IPS-18c (cell line): ENCODE measurements around the gene ACBD7.

Source experiments
- H3K4me3 ChIP-seq: 2 replicates; pipeline ENCODE4 v1.7.0; 2013; ENCODE audit warnings: low read depth, mild to moderate bottlenecking, low read length, moderate library complexity; ENCODE audit not compliant: insufficient read depth
- H3K9me3 ChIP-seq: one replicate; pipeline ENCODE4 v1.6.1; 2013; ENCODE audit warnings: mild to moderate bottlenecking, low read length, moderate library complexity; ENCODE audit not compliant: control insufficient read depth, insufficient read depth

Gene ACBD7

GRCh38 chr10:15099886-15100285 is 11.3 kb upstream of the ACBD7 start:
- Histone ChIP-seq H3K9me3 (no peaks in the 10 kb centered on the region), H3K4me3 (no peak overlapping the region)

GRCh38 chr10:15097011-15097812 is 8.6 kb upstream of the ACBD7 start, which contains the start of gene RPP38:
Gene RPP38, plus strand, starts transcription at chr10:15097355. Its CDS starts 5,960 bp downstream, at chr10:15103315.
- H3K4me3 ChIP-seq, result peak within 1 kb of the TSS; percentile 96
- H3K9me3 ChIP-seq, result no peaks in the 10 kb centered on the region

GRCh38 chr10:15096661-15097010 is 8.1 kb upstream of the ACBD7 start:
- H3K9me3 ChIP-seq, result no peaks in the 10 kb centered on the region
- peak overlapping the region; percentile 96 for H3K4me3 ChIP-seq

GRCh38 chr10:15092855-15093408 is 4.4 kb upstream of the ACBD7 start:
- peaks cover 2% of the 10 kb centered on the region for H3K9me3 ChIP-seq
- H3K4me3 ChIP-seq, result no peak overlapping the region

- Histone ChIP-seq H3K9me3 (peaks cover 2% of the 10 kb centered on the region), H3K4me3 (no peak overlapping the region)
Observed at GRCh38 chr10:15091418-15091817, 2.8 kb upstream of the ACBD7 start.

- Histone ChIP-seq H3K9me3 (no peaks in the 10 kb centered on the region), H3K4me3 (no peak overlapping the region; the same call in 1 of the 2 replicates)
Observed at GRCh38 chr10:15084502-15084922, 4.1 kb downstream of the ACBD7 start.

- Histone ChIP-seq H3K4me3 (no peak overlapping the region; the same call in 1 of the 2 replicates), H3K9me3 (no peaks in the 10 kb centered on the region)
Observed at GRCh38 chr10:15083674-15084501, 4.7 kb downstream of the ACBD7 start.

GRCh38 chr10:15075421-15075820 is 13.2 kb downstream of the ACBD7 start:
- H3K9me3 ChIP-seq, result peaks cover 9% of the 10 kb centered on the region
- no peak overlapping the region for H3K4me3 ChIP-seq

GRCh38 chr10:15072358-15072757 is 16.2 kb downstream of the ACBD7 start:
- no peak overlapping the region for H3K4me3 ChIP-seq
- peaks cover 9% of the 10 kb centered on the region for H3K9me3 ChIP-seq

GRCh38 chr10:15069230-15069629 is 19.3 kb downstream of the ACBD7 start:
- peaks cover 9% of the 10 kb centered on the region for H3K9me3 ChIP-seq
- H3K4me3 ChIP-seq, result no peak overlapping the region

- peaks cover 9% of the 10 kb centered on the region for H3K9me3 ChIP-seq
- no peak overlapping the region for H3K4me3 ChIP-seq
Observed at GRCh38 chr10:15068802-15069201, 19.8 kb downstream of the ACBD7 start.

- H3K4me3 ChIP-seq, result no peak overlapping the region
- H3K9me3 ChIP-seq, result peaks cover 6% of the 10 kb centered on the region
Observed at GRCh38 chr10:15067154-15067553, 21.4 kb downstream of the ACBD7 start.

GRCh38 chr10:15060638-15061037 is 27.9 kb downstream of the ACBD7 start:
- no peak overlapping the region for H3K4me3 ChIP-seq
- no peaks in the 10 kb centered on the region for H3K9me3 ChIP-seq

GRCh38 chr10:15059914-15060313 is 28.7 kb downstream of the ACBD7 start:
- H3K4me3 ChIP-seq, result no peak overlapping the region
- no peaks in the 10 kb centered on the region for H3K9me3 ChIP-seq

GRCh38 chr10:15058689-15059088 is 29.9 kb downstream of the ACBD7 start:
- H3K4me3 ChIP-seq, result no peak overlapping the region
- H3K9me3 ChIP-seq, result no peaks in the 10 kb centered on the region

GRCh38 chr10:15053061-15053460 is 35.5 kb downstream of the ACBD7 start:
- H3K4me3 ChIP-seq, result no peak overlapping the region
- no peaks in the 10 kb centered on the region for H3K9me3 ChIP-seq

- no peak overlapping the region for H3K4me3 ChIP-seq
- no peaks in the 10 kb centered on the region for H3K9me3 ChIP-seq
Observed at GRCh38 chr10:15052121-15052520, 36.5 kb downstream of the ACBD7 start.

GRCh38 chr10:15049533-15049932 is 39.0 kb downstream of the ACBD7 start:
- H3K4me3 ChIP-seq, result no peak overlapping the region

More at GRCh38 chr10:15049533-15049932, 39.0 kb downstream of the ACBD7 start:
- H3K9me3 ChIP-seq, result no peaks in the 10 kb centered on the region
